K562 (cell line): Measurements from ENCODE around the gene PLEKHO2. TPM values are rescaled to one million over a fixed set of nuclear protein-coding genes. Genes with fewer than 3 reads are reported as not detected.

Experiments used
- ARID1B ChIP-seq: fragments of 450-650 bp; IDR thresholded peaks from 2 replicates; pipeline ENCODE4 v1.6.1; 2016; ENCODE audit warnings: antibody characterized with exemption, mild to moderate bottlenecking, inconsistent platforms
- FOS ChIP-seq: IDR thresholded peaks from 3 replicates; pipeline ENCODE4 v1.6.1; 2011; ENCODE audit not compliant: insufficient read length; ENCODE audit errors: extremely low read depth
- HDAC2 ChIP-seq: fragments of 450-650 bp; IDR thresholded peaks from 2 replicates; pipeline ENCODE4 v1.6.1; 2016; ENCODE audit warnings: mild to moderate bottlenecking
- NBN ChIP-seq: fragments of 450-650 bp; IDR thresholded peaks from 2 replicates; pipeline ENCODE4 v1.6.1; 2016; ENCODE audit warnings: low read depth, mild to moderate bottlenecking
- PHF20 ChIP-seq: fragments of 450-650 bp; IDR thresholded peaks from 2 replicates; pipeline ENCODE4 v1.6.1; 2018; ENCODE audit not compliant: partially characterized antibody
- ZKSCAN3 ChIP-seq: fragments of 250-450 bp; sonication (Bioruptor Pico); IDR thresholded peaks from 2 replicates; pipeline ENCODE4 v1.4.0; 2020
- ZNF282 ChIP-seq: sonication (generic); formaldehyde crosslinking; IDR thresholded peaks from 2 replicates; pipeline ENCODE4 v1.8.1; 2023; ENCODE audit warnings: missing genetic modification reagents
- ZNF3 ChIP-seq: fragments of 250-450 bp; sonication (Bioruptor Pico); IDR thresholded peaks from 2 replicates; pipeline ENCODE4 v1.5.0; 2021; ENCODE audit warnings: mild to moderate bottlenecking, moderate library complexity
- ZNF311 ChIP-seq: fragments of 250-450 bp; sonication (Bioruptor Pico); IDR thresholded peaks from 2 replicates; pipeline ENCODE4 v1.4.0; 2020; ENCODE audit warnings: mild to moderate bottlenecking, moderate library complexity
- ZNF76 ChIP-seq: fragments of 250-450 bp; sonication (Bioruptor Pico); IDR thresholded peaks from 2 replicates; pipeline ENCODE4 v1.4.0; 2020; ENCODE audit warnings: mild to moderate bottlenecking, moderate library complexity, borderline replicate concordance
- polyA plus RNA-seq, 8 experiments: library from polyadenylated mRNA; depleted of rRNA in 4 of 8; stranded (reverse) in 5 of 8; unstranded in 3 of 8; fragments of >200 nt; fragmentation: Nextera tagmentation in 2 of 8; fragmentation: Illumina TruSeq in 1 of 8; extraction: Ambion mirVana in 2 of 8; extraction: Trizol in 1 of 8; gene quantifications; 2 replicates each; pipeline versions ENCODE4 v1.2.1 to v1.2.3, GENCODE V29; 2011 to 2014; ENCODE audit warnings: inconsistent platforms in 1 of 8, missing spikeins in 1 of 8
- total RNA-seq, 7 experiments: library from RNA; depleted of rRNA in 6 of 7; stranded (reverse); fragments of >200 nt in 6 of 7; fragmentation: Illumina TruSeq in 2 of 7; extraction: Trizol in 2 of 7; gene quantifications; 2 replicates each; pipeline versions ENCODE4 v1.2.1 to v1.2.3, GENCODE V29; 2011 to 2021; ENCODE audit warnings: low replicate concordance in 1 of 7
- TF ChIP-seq, protein P1 (sequence below), 2 experiments: fragments of 450-650 bp in 1 of 2; sonication (generic) in 1 of 2; formaldehyde crosslinking in 1 of 2; IDR thresholded peaks; 2 replicates each; pipeline versions ENCODE4 v1.7.1 to v1.9.0; 2016 to 2022; ENCODE audit warnings: inconsistent platforms in 1 of 2, mild to moderate bottlenecking in 1 of 2, missing genetic modification reagents in 1 of 2
- TF ChIP-seq, protein P2 (sequence below): fragments of 450-650 bp; IDR thresholded peaks from 2 replicates; pipeline ENCODE4 v1.6.1; 2014; ENCODE audit warnings: low read depth, mild to moderate bottlenecking, moderate library complexity, borderline replicate concordance
- TF ChIP-seq, protein P3 (sequence below): fragments of 450-650 bp; IDR thresholded peaks from 2 replicates; pipeline ENCODE4 v1.6.1; 2016; ENCODE audit warnings: antibody characterized with exemption
- TF ChIP-seq, protein P4 (sequence below): IDR thresholded peaks from 2 replicates; pipeline ENCODE4 v1.6.1; 2016; ENCODE audit warnings: missing genetic modification characterization, missing compliant biosample characterization

PLEKHO2 gene
- total and polyA plus RNA-seq, 9 of the 15 experiments (the other 6 are each of a cell fraction or from before 2014, with no cell fraction given), result 0.24 to 8.8 (median 5.5) TPM

DNA sequence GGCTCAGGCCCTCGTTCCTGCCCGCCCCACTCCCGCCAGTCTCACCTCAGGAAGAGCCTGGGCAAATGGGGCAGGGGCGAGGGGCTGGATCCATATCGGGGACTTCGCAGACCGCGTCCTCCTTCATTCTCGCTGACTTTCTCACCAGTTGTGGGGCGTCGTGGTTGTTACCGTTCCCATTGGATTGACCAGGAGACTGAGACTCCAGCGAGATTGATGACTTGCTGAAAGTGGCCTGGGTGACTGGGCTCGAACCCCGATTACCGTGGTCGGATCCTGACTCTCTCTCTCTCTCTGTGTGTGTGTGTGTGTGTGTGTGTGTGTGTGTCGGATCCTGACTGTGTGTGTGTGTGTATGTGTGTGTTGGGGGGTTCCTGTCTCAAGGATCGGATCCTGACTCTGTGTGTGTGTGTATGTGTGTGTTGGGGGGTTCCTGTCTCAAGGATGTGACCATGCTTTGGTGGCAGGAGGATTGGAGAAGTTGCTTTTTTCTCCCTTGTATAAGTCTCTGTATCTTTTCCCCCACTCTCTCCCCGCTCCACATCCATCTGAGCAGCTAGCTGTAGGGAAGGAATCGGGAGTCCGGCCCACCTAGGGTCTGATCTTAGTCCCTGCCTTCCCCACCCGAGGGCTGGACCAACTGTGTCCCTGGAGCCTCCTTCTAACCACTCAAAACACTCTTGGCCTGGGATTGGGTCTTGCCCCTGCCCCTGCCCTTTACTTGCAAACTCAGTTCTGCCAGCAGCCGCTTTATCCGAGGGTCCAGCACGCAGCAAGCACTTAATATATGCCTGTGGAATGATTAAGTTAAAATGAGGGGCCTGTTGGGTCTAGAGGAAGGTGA, 603 bp downstream of the PLEKHO2 start (continued):
- TF ChIP-seq, protein P1, sequence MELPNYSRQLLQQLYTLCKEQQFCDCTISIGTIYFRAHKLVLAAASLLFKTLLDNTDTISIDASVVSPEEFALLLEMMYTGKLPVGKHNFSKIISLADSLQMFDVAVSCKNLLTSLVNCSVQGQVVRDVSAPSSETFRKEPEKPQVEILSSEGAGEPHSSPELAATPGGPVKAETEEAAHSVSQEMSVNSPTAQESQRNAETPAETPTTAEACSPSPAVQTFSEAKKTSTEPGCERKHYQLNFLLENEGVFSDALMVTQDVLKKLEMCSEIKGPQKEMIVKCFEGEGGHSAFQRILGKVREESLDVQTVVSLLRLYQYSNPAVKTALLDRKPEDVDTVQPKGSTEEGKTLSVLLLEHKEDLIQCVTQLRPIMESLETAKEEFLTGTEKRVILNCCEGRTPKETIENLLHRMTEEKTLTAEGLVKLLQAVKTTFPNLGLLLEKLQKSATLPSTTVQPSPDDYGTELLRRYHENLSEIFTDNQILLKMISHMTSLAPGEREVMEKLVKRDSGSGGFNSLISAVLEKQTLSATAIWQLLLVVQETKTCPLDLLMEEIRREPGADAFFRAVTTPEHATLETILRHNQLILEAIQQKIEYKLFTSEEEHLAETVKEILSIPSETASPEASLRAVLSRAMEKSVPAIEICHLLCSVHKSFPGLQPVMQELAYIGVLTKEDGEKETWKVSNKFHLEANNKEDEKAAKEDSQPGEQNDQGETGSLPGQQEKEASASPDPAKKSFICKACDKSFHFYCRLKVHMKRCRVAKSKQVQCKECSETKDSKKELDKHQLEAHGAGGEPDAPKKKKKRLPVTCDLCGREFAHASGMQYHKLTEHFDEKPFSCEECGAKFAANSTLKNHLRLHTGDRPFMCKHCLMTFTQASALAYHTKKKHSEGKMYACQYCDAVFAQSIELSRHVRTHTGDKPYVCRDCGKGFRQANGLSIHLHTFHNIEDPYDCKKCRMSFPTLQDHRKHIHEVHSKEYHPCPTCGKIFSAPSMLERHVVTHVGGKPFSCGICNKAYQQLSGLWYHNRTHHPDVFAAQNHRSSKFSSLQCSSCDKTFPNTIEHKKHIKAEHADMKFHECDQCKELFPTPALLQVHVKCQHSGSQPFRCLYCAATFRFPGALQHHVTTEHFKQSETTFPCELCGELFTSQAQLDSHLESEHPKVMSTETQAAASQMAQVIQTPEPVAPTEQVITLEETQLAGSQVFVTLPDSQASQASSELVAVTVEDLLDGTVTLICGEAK (IDR thresholded peaks at IDR 0.05), result peak; percentile 64
- TF ChIP-seq, protein P1 (CRISPR knock-in tag; IDR thresholded peaks at IDR 0.05), result no peak
- TF ChIP-seq ZNF3 (CRISPR knock-in tag) (no peak), ZKSCAN3 (CRISPR knock-in tag) (no peak), ZNF311 (no peak), ARID1B (peak; percentile 67), NBN (no peak), FOS (no peak), ZNF76 (no peak), HDAC2 (peak; percentile 90; the same call in 1 of the 2 replicates), PHF20 (peak; percentile 41), ZNF282 (CRISPR knock-in tag) (no peak)
- TF ChIP-seq, protein P2, sequence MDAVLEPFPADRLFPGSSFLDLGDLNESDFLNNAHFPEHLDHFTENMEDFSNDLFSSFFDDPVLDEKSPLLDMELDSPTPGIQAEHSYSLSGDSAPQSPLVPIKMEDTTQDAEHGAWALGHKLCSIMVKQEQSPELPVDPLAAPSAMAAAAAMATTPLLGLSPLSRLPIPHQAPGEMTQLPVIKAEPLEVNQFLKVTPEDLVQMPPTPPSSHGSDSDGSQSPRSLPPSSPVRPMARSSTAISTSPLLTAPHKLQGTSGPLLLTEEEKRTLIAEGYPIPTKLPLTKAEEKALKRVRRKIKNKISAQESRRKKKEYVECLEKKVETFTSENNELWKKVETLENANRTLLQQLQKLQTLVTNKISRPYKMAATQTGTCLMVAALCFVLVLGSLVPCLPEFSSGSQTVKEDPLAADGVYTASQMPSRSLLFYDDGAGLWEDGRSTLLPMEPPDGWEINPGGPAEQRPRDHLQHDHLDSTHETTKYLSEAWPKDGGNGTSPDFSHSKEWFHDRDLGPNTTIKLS, result no peak
- TF ChIP-seq, protein P3, sequence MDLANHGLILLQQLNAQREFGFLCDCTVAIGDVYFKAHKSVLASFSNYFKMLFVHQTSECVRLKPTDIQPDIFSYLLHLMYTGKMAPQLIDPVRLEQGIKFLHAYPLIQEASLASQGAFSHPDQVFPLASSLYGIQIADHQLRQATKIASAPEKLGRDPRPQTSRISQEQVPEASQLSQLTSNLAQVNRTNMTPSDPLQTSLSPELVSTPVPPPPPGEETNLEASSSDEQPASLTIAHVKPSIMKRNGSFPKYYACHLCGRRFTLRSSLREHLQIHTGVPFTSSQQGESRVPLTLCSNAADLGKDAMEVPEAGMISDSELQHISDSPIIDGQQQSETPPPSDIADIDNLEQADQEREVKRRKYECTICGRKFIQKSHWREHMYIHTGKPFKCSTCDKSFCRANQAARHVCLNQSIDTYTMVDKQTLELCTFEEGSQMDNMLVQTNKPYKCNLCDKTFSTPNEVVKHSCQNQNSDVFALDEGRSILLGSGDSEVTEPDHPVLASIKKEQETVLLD, result 0 out of 2 replicates have a peak, but pooled peaks have one; percentile 35
- TF ChIP-seq, protein P4, sequence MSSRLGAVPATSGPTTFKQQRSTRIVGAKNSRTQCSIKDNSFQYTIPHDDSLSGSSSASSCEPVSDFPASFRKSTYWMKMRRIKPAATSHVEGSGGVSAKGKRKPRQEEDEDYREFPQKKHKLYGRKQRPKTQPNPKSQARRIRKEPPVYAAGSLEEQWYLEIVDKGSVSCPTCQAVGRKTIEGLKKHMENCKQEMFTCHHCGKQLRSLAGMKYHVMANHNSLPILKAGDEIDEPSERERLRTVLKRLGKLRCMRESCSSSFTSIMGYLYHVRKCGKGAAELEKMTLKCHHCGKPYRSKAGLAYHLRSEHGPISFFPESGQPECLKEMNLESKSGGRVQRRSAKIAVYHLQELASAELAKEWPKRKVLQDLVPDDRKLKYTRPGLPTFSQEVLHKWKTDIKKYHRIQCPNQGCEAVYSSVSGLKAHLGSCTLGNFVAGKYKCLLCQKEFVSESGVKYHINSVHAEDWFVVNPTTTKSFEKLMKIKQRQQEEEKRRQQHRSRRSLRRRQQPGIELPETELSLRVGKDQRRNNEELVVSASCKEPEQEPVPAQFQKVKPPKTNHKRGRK (tag), result no peak
